ENCODE data around the gene SRSF4. TPM values are rescaled to one million over a fixed set of nuclear protein-coding genes. Genes with fewer than 3 reads are reported as not detected.

The SRSF4 gene
- total and polyA plus RNA-seq, 2 of the 8 experiments (the other 6 are each of a cell fraction or from before 2014, with no cell fraction given), result 34.9 to 86.5 TPM

GRCh38 chr1:29129916-29130315, 51.8 kb downstream of the SRSF4 start (continued):
- TF ChIP-seq SRF (IDR thresholded peaks at IDR 0.05; ENCODE audit: low read depth, low read length), result no peak

All from H1 (cell line).